Peyer's patch (tissue), 4 donors: Measurements from ENCODE around the gene PGAP3.

Source experiments
- POLR2A ChIP-seq, 2 donors: fragments of 450-650 bp; IDR thresholded peaks; one replicate each; pipeline ENCODE4 v1.5.1; 2017; ENCODE audit warnings: antibody characterized with exemption in 2 of 2, mild to moderate bottlenecking in 2 of 2, moderate library complexity in 2 of 2
- TF ChIP-seq, protein P1 (sequence below), 6 experiments: fragments of 450-650 bp in 4 of 6; fragments of 200-600 bp in 2 of 6; sonication (generic) in 1 of 6; IDR thresholded peaks; one replicate each; pipeline ENCODE4 v1.5.1; 2017 to 2019; ENCODE audit warnings: antibody characterized with exemption in 6 of 6, mild to moderate bottlenecking in 3 of 6, moderate library complexity in 1 of 6

DNA sequence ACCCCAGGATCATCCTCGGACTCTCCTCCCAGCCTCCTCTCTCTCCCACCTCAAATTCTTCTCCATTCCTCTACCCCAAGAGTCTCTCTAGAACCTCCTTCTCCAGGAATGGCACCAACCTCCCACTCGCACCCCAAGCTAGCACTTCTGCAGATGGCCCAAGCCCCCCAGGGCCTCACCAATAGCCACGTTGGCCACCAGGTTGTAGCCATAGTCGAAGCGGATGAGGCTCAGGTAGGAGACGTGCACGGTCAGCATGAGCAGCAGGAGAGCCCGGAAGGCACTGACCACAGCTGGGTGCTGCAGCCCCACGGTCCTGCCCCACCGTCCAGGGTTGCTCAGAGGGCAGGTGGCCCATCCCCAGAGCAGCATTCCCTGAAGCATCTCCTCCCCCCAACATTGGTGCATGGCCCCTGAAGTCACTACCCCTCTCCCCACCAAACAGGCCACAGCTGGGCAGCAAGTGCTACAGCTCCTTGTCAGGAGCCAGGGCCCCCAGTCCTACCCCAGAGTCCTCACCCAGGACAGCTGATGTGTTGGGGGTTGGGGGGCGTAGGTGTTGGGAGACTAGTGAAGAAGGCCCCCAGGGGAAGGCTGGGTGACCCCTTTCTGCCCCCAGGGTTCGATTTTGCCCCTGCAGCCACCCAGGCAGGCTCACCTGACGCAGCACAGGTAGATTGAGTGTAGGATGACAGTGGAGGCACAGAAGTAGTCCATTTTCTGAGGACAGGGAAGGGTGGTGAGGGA, 14.3 kb downstream of the PGAP3 start:
- TF ChIP-seq, protein P1, sequence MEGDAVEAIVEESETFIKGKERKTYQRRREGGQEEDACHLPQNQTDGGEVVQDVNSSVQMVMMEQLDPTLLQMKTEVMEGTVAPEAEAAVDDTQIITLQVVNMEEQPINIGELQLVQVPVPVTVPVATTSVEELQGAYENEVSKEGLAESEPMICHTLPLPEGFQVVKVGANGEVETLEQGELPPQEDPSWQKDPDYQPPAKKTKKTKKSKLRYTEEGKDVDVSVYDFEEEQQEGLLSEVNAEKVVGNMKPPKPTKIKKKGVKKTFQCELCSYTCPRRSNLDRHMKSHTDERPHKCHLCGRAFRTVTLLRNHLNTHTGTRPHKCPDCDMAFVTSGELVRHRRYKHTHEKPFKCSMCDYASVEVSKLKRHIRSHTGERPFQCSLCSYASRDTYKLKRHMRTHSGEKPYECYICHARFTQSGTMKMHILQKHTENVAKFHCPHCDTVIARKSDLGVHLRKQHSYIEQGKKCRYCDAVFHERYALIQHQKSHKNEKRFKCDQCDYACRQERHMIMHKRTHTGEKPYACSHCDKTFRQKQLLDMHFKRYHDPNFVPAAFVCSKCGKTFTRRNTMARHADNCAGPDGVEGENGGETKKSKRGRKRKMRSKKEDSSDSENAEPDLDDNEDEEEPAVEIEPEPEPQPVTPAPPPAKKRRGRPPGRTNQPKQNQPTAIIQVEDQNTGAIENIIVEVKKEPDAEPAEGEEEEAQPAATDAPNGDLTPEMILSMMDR (IDR thresholded peaks at IDR 0.05) = no peak
- no peak for TF ChIP-seq POLR2A (IDR thresholded peaks at IDR 0.05)
